Measurements from ENCODE around the gene TMEM158.

TMEM158 gene

DNA sequence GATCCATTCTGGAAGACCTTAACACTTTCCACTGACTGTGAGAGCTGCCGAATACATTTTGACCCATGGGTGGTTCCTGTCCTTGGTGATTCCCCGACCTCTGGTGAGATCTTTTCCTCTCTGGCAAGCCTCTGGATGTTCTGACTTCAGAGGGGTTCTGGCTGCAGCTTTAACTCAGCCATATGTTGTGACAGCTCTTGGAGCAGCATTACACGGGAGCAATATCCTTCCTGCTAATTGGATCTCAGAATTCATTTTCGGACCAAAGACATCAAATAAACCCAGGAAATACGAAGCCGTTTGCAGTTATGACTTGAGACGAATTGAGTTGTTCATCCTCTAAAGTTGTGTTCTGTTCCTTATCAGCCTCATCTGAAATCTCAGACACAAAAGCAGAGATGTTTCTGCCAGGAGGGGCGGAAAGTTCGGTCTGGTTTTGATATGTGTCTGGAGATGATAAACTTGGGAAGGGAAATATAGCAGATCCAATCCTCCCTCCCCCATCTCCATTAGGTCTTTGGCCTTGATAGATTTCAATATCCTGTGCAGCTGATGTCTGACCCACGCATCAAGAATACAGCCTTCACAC lies 10.0 kb downstream of the TMEM158 start:
- no peaks in the 10 kb centered on the region for H3K27me3 ChIP-seq (ENCODE audit: insufficient read depth, low read length)
- H3K27ac ChIP-seq (ENCODE audit: low read depth, low read length): no peak overlapping the region
- H3K36me3 ChIP-seq (ENCODE audit: insufficient read depth, low read length): no peaks in the 10 kb centered on the region
- H3K4me3 ChIP-seq (ENCODE audit: low read depth, low read length): no peak overlapping the region
- no peak overlapping the region for H2AFZ ChIP-seq (ENCODE audit: low read length, unreplicated experiment)
- H3K79me2 ChIP-seq (ENCODE audit: control insufficient read depth, insufficient read depth, low read length, unreplicated experiment): no peaks in the 10 kb centered on the region
- peaks cover 15% of the 10 kb centered on the region for H3K4me1 ChIP-seq (ENCODE audit: control insufficient read depth, insufficient read depth, low read length, unreplicated experiment)

- Histone ChIP-seq H3K27me3 (ENCODE audit: insufficient read depth, low read length) (no peaks in the 10 kb centered on the region), H3K79me2 (ENCODE audit: control insufficient read depth, insufficient read depth, low read length, unreplicated experiment) (no peaks in the 10 kb centered on the region), H3K36me3 (ENCODE audit: insufficient read depth, low read length) (no peaks in the 10 kb centered on the region), H3K4me3 (ENCODE audit: low read depth, low read length) (no peak overlapping the region), H3K27ac (ENCODE audit: low read depth, low read length) (no peak overlapping the region), H2AFZ (ENCODE audit: low read length, unreplicated experiment) (no peak overlapping the region), H3K4me1 (ENCODE audit: control insufficient read depth, insufficient read depth, low read length, unreplicated experiment) (peaks cover 15% of the 10 kb centered on the region)
Measured at GRCh38 chr3:45215466-45215865, 10.6 kb downstream of the TMEM158 start.

DNA sequence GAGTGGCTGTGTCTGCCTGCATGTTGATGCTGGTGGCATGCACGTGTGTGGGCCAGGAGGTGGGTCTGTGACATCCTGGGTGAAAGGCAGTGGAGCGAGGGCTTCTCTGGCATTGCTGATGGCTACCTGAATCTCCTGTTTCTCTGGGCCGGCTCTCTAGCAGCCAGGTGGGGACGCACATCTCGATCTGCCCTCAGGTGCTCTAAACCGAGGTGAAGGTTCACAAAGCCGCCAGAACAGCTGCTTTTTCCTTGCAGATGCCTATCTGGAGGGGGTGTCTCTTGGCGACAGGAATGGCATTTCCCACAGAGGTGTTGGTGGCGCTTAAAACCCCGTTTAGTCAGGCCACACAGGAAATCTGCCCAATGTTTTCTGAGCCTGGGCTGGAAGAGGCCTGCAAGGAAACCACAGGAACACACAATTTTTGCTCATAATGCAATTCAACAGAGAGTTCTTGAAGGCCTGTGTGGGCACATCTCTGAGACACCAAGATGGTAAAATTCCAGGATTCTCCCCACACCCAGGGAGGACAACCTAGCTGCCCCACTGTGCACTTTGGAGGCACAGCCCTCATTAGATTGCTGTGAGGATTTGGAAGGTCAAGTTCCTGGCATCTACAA lies 11.9 kb downstream of the TMEM158 start:
- H3K4me3 ChIP-seq (ENCODE audit: low read depth, low read length): no peak overlapping the region

GRCh38 chr3:45212095-45212468 lies 14.0 kb downstream of the TMEM158 start:
- Histone ChIP-seq H3K27me3 (ENCODE audit: insufficient read depth, low read length) (no peaks in the 10 kb centered on the region), H3K4me3 (ENCODE audit: low read depth, low read length) (no peak overlapping the region), H3K79me2 (ENCODE audit: control insufficient read depth, insufficient read depth, low read length, unreplicated experiment) (no peaks in the 10 kb centered on the region), H2AFZ (ENCODE audit: low read length, unreplicated experiment) (no peak overlapping the region), H3K36me3 (ENCODE audit: insufficient read depth, low read length) (no peaks in the 10 kb centered on the region), H3K4me1 (ENCODE audit: control insufficient read depth, insufficient read depth, low read length, unreplicated experiment) (no peaks in the 10 kb centered on the region), H3K27ac (ENCODE audit: low read depth, low read length) (no peak overlapping the region)

More for the DNA sequence above, 11.9 kb downstream of the TMEM158 start:
- no peak overlapping the region for H2AFZ ChIP-seq (ENCODE audit: low read length, unreplicated experiment)
- H3K36me3 ChIP-seq (ENCODE audit: insufficient read depth, low read length): no peaks in the 10 kb centered on the region
- H3K4me1 ChIP-seq (ENCODE audit: control insufficient read depth, insufficient read depth, low read length, unreplicated experiment): peaks cover 12% of the 10 kb centered on the region
- H3K27me3 ChIP-seq (ENCODE audit: insufficient read depth, low read length): no peaks in the 10 kb centered on the region
- H3K27ac ChIP-seq (ENCODE audit: low read depth, low read length): no peak overlapping the region
- no peaks in the 10 kb centered on the region for H3K79me2 ChIP-seq (ENCODE audit: control insufficient read depth, insufficient read depth, low read length, unreplicated experiment)

GRCh38 chr3:45211466-45212094 lies 14.5 kb downstream of the TMEM158 start:
- Histone ChIP-seq H2AFZ (ENCODE audit: low read length, unreplicated experiment) (no peak overlapping the region), H3K27ac (ENCODE audit: low read depth, low read length) (no peak overlapping the region), H3K27me3 (ENCODE audit: insufficient read depth, low read length) (no peaks in the 10 kb centered on the region), H3K79me2 (ENCODE audit: control insufficient read depth, insufficient read depth, low read length, unreplicated experiment) (no peaks in the 10 kb centered on the region), H3K36me3 (ENCODE audit: insufficient read depth, low read length) (no peaks in the 10 kb centered on the region), H3K4me3 (ENCODE audit: low read depth, low read length) (no peak overlapping the region), H3K4me1 (ENCODE audit: control insufficient read depth, insufficient read depth, low read length, unreplicated experiment) (no peaks in the 10 kb centered on the region)

DNA sequence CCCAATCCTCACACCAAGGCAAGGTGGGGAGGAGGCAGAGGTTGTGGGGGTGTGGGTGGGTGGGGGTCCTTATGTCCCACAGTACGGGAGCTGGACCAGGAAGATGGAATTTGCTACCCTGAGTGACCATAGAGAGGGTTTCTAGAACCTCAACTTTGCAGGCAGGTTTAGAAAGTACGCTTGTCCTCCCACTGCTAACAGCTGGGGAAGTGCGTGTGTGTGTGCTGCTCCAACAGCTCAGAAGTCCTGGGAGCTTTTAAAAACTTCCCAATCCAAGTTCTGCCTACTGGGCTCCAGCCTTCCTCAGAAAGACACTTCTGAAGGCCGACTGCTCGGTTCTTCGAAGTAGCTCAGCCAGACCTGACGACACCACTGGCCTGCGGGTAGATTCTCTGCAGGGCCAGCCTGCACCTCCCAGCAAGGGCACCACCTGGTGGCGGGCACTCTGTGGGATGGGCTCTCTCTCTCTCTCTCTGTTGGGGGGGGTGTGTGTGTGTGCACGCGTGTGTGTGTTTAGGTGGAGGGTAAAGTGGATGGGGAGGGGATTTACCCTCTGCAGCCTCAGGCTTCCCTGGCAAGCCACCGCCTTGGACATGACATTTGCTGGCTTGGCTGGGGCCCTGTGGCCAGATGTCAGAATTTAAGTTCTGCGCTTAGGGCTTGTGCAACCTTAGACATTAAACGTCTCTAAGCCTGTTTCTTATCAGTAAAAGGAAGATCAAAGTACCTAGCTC lies 15.6 kb downstream of the TMEM158 start:
- H2AFZ ChIP-seq (ENCODE audit: low read length, unreplicated experiment): no peak overlapping the region
- no peaks in the 10 kb centered on the region for H3K4me1 ChIP-seq (ENCODE audit: control insufficient read depth, insufficient read depth, low read length, unreplicated experiment)
- no peaks in the 10 kb centered on the region for H3K36me3 ChIP-seq (ENCODE audit: insufficient read depth, low read length)
- H3K27me3 ChIP-seq (ENCODE audit: insufficient read depth, low read length): no peaks in the 10 kb centered on the region
- no peaks in the 10 kb centered on the region for H3K79me2 ChIP-seq (ENCODE audit: control insufficient read depth, insufficient read depth, low read length, unreplicated experiment)
- H3K4me3 ChIP-seq (ENCODE audit: low read depth, low read length): no peak overlapping the region
- H3K27ac ChIP-seq (ENCODE audit: low read depth, low read length): no peak overlapping the region

- Histone ChIP-seq H3K27me3 (ENCODE audit: insufficient read depth, low read length) (no peaks in the 10 kb centered on the region), H3K4me1 (ENCODE audit: control insufficient read depth, insufficient read depth, low read length, unreplicated experiment) (peaks cover 7% of the 10 kb centered on the region), H3K79me2 (ENCODE audit: control insufficient read depth, insufficient read depth, low read length, unreplicated experiment) (no peaks in the 10 kb centered on the region), H2AFZ (ENCODE audit: low read length, unreplicated experiment) (no peak overlapping the region), H3K4me3 (ENCODE audit: low read depth, low read length) (no peak overlapping the region), H3K36me3 (ENCODE audit: insufficient read depth, low read length) (no peaks in the 10 kb centered on the region), H3K27ac (ENCODE audit: low read depth, low read length) (no peak overlapping the region)
Measured at GRCh38 chr3:45209526-45209925, 16.6 kb downstream of the TMEM158 start.

- Histone ChIP-seq H3K27me3 (ENCODE audit: insufficient read depth, low read length) (no peaks in the 10 kb centered on the region), H3K27ac (ENCODE audit: low read depth, low read length) (no peak overlapping the region)
Measured at GRCh38 chr3:45208586-45208985, 17.5 kb downstream of the TMEM158 start.

GRCh38 chr3:45207446-45207845 lies 18.6 kb downstream of the TMEM158 start:
- no peaks in the 10 kb centered on the region for H3K27me3 ChIP-seq (ENCODE audit: insufficient read depth, low read length)
- H3K4me1 ChIP-seq (ENCODE audit: control insufficient read depth, insufficient read depth, low read length, unreplicated experiment): peaks cover 16% of the 10 kb centered on the region
- no peak overlapping the region for H3K27ac ChIP-seq (ENCODE audit: low read depth, low read length)
- no peaks in the 10 kb centered on the region for H3K79me2 ChIP-seq (ENCODE audit: control insufficient read depth, insufficient read depth, low read length, unreplicated experiment)
- H3K36me3 ChIP-seq (ENCODE audit: insufficient read depth, low read length): no peaks in the 10 kb centered on the region
- H2AFZ ChIP-seq (ENCODE audit: low read length, unreplicated experiment): no peak overlapping the region
- no peak overlapping the region for H3K4me3 ChIP-seq (ENCODE audit: low read depth, low read length)

More at GRCh38 chr3:45208586-45208985, 17.5 kb downstream of the TMEM158 start:
- Histone ChIP-seq H3K4me3 (ENCODE audit: low read depth, low read length) (no peak overlapping the region), H3K4me1 (ENCODE audit: control insufficient read depth, insufficient read depth, low read length, unreplicated experiment) (peaks cover 16% of the 10 kb centered on the region), H3K36me3 (ENCODE audit: insufficient read depth, low read length) (no peaks in the 10 kb centered on the region), H3K79me2 (ENCODE audit: control insufficient read depth, insufficient read depth, low read length, unreplicated experiment) (no peaks in the 10 kb centered on the region), H2AFZ (ENCODE audit: low read length, unreplicated experiment) (no peak overlapping the region)

GRCh38 chr3:45205126-45205525 lies 21.0 kb downstream of the TMEM158 start:
- Histone ChIP-seq H3K4me1 (ENCODE audit: control insufficient read depth, insufficient read depth, low read length, unreplicated experiment) (peaks cover 22% of the 10 kb centered on the region), H3K27me3 (ENCODE audit: insufficient read depth, low read length) (no peaks in the 10 kb centered on the region), H2AFZ (ENCODE audit: low read length, unreplicated experiment) (no peak overlapping the region), H3K4me3 (ENCODE audit: low read depth, low read length) (no peak overlapping the region), H3K27ac (ENCODE audit: low read depth, low read length) (no peak overlapping the region), H3K36me3 (ENCODE audit: insufficient read depth, low read length) (no peaks in the 10 kb centered on the region), H3K79me2 (ENCODE audit: control insufficient read depth, insufficient read depth, low read length, unreplicated experiment) (no peaks in the 10 kb centered on the region)

Measured in ACC112 (cell line).